SIG-M5 treated with dmso at 0.1 percent for 504 hours (cell line): ENCODE data around the gene CCNT1.
"Not testable (repeated sequence)": the region's sequence is repeated elsewhere in the genome, so short reads cannot be mapped to it uniquely, and the experiment has no call there.

Source experiments
- DNase-seq: peaks from one replicate; lab custom pipeline; 2025; ENCODE audit not compliant: unreplicated experiment; lab: John Stamatoyannopoulos, UW

CCNT1 gene

DNA sequence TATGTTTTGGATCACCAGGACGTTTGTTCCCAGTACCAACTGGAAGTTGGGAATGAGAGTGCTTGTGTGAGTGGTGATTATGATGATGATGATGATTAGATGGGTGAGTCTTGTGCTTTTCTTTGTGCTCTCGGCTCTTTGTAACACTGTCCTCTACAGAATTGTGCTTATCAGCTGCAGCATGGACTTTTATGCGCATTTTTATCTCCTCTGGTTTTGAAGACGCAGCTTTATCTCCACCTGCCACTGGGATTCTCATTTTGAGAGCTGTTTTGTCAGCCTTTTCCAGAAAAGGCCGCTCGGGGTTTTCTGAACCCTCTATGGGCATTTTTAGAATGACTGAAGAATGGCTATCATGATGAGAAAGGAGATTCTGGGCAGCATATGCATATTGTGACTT, 22.9 kb downstream of the CCNT1 start:
- DNase-seq, result no peak

DNA sequence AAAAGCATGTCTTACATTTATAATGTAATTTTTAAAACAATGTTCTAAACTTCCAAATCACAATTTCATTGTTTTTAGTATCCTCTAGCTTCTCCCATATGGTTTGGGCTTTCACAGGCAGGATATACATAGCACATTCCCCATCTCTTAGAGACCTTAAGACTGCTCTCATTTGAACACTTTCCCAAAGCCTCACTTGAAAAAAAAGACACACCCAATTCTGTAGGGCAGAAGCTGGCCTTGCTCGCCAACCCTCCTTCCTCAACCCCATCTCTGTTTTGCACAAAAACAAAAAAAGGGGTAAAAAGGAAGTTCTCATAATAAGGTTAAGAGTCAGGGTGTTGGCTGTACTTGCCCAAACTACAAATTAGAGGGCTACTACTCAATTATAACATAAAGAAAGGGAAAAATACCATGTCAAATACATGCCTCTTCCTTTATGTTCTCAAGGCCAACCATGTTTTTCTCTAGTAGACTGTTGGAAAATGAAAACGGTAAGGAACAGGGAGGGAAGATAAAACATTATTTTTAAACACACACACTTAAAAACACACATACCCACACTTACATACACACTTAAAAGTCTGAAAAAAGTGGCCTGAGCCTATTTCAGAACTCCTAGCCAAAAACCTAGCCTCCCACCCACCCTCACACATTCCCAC, 24.6 kb downstream of the CCNT1 start:
- DNase-seq, result no peak

DNA sequence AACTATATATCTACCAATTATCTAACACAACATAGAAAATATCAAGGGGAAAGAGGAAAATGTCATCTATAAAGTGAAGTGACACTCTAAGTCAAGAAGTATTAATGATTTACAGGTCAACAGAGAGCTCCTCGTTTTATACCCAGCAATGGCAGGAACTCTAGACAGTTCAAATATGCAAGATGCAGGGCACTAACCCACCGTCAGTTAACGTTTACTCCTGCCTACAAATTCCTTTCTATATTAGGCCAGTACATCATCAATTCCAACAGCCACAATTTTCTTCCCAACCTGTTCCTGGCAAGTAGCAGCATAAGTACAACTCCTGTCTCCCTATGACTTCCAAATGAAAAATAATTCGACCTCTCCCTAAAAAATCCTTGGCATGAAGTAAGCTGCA, 25.5 kb downstream of the CCNT1 start:
- no peak for DNase-seq

DNA sequence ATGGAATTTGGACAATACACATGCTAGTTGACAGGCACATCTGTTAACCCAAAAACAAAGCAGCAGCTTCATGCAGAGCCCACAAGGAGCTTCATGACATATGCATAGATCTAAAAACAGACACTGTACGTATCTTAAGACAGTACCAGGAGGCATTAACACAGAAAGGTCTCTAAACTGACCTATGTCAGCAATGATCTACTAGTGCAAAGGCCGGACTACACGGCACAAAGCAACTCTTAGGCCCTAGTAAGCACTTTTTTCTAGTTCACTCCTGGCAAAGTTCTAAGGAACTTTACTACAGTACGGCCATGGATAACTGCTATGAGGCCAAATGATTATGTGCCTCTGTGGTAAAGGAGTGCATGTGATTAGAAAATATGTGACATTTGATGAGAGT, 26.1 kb downstream of the CCNT1 start:
- no peak for DNase-seq

DNA sequence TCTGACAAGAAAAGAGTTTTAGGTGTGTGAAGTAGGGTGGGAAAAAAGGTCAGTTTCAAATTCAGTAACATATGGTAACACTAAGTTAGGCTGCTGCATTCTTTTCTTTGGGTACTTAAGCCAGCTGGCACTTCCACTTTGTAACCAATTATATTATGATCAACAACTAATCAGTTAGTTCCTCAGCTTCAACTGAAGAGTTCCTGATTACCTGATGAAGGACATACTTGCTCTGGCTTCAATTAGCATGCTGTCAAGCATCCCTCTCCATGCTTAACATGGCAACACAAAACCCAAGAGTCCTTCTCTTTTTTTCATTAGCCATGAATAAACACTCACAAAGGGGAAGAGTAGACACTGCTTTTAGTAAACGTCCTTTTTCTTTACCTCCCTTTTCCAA, 27.7 kb downstream of the CCNT1 start:
- no peak for DNase-seq

DNA sequence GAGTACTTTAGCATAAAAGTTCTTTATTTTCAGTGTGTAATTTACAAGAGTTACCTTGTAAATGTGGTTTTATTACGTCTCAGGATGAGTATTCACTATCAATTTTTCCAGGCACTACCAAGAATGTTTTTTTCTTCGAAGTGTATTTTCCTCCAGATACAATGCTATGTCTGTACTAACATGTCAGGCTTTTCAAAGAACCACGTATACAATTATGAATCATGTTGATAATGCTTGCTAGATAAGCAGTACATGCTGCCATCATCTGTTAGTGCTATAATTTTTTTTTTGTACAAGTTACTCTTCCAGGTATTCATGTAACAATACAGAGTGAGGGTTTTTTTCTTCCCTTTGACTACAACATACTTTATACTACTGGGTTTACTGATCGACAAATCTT, 28.9 kb downstream of the CCNT1 start:
- DNase-seq, result no peak

DNA sequence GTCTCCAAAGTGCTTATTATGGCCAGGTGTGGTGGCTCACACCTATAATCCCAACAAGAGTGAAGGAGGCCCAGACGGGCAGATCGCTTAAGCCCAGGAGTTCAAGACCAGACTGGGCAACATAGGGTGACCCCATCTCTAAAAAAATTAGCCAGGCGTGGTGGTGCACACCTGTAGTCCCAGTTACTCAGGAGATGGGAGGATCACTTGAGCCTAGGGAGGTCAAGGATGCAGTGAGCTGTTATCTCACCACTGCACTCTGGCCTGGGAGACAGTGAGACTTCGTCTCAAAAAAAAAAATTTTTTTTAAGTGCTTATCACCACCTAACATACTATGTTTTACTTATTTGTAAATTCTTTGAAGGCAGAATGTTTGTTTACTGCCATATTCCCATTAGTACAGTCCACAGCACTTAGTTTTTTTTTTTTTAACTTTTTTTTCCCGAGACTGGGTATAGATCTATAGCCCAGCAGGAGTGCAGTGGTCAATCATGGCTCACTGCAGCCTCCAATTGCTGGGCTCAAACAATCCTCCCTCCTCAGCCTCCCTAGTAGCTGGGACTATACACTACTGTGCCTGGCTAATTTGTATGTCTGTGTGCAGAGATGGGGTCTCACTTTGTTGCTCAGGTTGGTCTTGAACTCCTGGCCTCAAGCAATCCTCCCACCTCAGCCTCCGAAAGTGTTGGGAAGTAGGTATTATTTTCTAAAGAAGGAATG, 29.7 kb downstream of the CCNT1 start:
- no peak for DNase-seq

DNA sequence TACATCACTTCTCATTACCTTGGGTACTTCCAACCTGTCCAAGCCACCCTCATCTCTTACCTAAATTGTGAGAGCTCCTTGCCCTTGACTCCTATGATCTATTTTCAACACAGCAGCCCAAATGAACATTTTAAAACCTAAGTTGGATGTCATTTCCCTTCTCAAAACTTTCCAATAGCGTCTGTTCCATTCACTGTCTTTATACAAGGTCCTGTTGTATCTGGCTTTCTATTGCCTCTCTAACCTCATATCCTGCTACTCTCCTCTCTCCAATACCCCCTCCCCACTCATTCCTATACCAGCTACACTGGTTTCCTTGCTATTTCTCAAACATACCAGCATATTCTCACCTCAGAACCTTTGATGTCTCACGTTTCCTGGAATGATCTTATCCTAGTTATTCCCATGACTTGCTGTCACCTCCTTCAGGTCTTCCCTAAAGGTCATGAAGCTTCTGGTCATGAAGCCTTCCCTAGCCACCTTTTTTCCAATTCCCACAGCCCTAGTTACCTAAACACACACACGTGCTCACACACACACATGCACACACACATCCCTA, 30.4 kb downstream of the CCNT1 start:
- no peak for DNase-seq

DNA sequence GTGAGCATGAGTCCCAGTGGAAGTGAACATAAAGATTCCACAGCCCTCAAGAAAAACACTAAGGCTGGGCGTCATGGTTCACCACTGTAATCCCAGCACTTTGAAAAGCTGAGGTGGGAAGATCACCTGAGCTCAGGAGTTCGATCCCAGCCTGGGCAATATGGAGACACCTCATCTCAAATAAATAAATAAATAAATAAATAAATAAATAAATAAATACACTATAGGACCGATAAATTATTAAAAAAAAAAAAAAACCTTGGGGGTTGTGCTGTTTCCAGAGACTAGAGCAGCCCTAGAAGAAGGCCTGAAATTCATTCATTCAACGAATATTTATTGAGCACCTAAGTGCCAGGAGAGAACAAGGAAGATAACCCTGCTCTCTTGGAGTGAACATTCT, 33.0 kb downstream of the CCNT1 start:
- no peak for DNase-seq

DNA sequence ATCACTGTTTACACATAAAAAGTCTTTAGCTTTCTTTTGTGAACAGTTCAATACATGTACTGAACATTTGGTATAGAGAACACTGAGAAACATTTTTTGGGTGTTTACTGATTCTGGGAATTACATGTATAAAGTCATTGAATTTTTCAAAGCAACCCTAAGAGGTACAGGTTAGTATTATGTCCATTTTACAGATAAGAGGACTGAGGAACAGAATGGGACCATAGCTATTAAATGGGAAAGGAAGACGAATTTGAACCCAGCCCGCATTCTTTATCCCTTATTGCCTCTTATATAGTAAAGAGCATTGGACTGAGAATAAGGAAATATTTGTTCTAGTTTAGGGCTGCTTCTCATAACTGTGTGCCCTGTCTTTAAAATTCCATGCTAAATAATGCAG, 33.6 kb downstream of the CCNT1 start:
- DNase-seq, result no peak

DNA sequence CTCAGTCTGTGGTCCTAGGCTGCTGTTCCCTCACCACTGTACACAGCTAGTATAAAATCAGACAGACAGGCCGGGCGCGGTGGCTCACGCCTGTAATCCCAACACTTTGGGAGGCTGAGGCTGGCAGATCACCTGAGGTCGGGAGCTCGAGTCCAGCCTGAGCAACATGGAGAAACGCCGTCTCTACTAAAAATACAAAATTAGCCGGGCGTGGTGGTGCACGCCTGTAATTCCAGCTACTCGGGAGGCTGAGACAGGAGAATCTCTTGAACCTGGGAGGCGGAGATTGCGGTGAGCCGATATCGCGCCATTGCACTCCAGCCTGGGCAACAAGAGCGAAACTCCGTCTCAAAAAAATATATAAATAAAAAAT, 34.0 kb downstream of the CCNT1 start:
- not testable (repeated sequence) for DNase-seq

DNA sequence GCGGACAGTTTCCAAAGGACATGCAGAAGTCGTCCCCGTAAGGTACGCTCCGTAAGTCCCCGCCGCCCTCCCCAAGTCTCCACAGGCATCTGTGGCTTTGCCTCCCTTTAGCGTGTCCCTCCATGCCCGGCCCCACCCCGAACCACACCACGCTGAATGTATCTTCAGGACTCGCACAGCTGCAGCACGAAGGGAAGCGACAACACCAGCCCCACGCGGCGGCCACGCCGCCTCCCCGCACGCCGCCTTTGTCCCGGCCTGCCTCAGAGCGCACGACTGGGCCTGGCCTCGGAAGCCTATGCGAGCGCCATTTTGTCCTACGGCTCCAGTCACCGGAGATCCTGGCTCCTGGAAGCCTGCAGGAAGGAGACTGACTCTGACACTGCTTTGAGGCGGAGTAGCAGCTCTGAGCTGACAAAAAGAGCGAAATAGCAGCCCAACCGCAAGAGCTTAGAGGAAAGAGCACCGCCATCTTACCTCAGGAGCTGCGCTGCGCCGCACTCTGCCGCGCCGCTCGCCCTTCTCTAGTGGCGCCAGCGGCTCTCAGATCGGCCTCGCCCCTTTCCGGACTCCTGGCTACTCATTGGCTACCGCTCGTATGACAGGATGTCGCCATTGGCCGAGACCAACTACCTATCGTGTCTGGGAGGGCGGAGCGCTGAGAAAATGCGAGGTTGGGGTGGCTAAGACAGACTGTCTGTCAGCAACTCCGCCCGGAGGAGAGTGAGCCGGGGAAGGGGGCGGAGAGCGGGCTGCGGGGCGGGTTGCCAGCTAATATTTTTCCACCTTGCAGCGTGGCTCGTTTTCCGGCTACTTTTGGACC, 34.6 kb downstream of the CCNT1 start, which contains the start of gene KANSL2:
TSS of gene KANSL2 (minus strand) at position 529 of the 823 bp plus-strand sequence. CDS start 606 bp downstream, outside the sequence.
- DNase-seq, result peak; percentile 99

DNA sequence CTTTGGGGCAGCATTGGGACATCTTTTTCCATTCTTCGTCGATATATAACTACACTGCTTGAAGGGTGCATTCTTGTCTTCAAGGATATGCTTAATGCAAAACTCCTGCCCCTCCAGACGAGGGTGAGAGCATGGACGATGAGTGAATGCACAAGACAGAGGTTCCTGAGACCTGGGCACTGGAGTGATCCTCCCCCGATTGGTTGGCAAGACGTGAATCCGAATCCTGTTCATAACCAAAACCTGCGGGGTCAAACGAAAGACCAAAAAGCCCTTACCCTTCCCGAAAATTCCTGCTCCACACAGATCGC, 35.2 kb downstream of the CCNT1 start:
- DNase-seq, result peak; percentile 22

DNA sequence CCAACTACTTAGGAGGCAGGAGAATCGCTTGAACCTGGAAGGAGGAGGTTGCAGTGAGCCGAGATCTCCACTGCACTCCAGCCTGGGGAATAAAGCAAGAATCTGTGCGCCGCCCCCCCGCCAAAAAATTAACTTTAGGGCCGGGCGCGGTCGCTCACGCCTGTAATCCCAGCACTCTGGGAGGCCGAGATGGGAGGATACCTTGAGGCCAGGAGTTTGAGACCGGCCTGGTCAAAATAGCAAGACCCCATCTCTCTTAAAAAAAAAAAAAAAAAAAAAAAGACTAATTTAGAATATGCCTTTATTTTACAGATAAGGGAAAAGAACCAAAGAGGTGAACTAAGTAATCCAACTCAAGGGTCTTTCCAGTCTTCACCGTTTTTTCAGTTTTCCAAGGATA, 35.6 kb downstream of the CCNT1 start:
- DNase-seq, result no peak

DNA sequence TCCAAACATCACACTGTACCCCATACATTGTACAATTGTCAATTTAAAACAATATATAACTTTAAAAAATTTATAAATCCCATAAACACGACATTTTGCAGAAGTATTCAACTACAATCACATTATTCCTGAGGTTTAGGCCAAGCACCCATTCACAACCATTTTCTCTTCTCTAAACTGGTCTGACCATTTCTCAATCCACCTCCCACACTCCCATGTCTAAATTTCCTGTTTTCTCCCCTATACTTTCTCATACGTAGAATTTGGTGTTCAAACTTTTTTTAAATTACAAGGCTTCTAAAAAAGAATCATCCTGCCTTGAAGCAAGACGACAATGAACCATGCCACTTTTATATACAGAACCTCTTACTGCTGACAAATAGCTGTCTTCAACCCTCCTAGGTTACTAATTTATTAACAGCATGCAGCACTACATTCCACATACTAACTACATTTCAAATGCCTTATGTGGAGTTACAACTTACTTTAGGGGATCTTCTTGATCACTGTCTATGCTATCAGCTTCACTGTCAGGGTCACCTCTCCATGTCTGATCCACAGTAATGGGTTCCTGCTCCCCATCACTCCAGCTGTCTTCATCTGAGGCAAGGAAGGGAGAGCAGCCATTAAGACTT, 37.8 kb downstream of the CCNT1 start:
- DNase-seq, result peak; percentile 57

DNA sequence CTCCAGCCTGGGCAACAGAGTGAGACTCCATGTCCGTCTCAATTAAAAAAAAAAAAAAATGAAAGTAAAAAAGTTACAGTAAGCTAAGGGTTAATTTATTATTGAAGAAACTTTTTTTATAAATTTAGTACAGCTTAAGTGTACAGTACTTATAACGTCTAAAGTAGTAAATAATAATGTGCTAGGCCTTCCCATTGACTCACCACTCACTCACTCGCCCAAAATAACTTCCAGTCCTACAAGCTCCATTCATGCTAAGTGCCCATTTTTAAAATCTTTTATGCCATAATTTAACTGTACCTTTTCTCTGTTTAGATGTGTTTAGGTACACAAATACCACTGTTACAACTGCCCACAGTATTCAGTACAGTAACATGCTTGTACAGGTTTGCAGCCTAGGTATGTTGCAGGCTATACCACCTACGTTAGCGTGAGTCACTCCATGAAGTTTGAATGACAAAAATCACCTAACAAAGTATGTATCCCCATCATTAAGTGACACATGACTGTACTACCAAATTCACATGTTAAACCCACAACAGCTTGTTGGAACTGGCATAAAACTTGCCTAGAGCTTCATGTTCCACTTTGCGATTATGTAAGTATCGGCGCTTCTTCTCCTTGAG, 45.2 kb downstream of the CCNT1 start:
- DNase-seq, result no peak

DNA sequence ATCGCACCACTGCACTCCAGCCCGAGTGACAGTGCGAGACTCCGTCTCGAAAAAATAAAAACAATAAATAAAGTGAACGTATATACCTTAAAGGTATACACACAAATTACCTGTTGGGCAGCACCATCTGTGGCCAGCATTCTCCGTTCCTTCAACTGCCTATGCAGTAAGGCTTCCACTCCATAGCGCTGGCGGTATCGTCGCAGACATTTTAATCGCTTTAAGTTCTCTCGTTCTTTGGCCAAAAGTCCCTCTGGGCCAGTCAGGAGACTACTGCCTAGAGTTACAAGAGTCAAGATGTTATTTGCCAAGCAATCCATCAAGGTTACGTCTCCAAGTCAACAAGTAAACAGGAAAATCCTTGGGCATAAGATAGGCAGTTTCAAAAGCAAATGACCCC, 47.5 kb downstream of the CCNT1 start:
- DNase-seq, result no peak

DNA sequence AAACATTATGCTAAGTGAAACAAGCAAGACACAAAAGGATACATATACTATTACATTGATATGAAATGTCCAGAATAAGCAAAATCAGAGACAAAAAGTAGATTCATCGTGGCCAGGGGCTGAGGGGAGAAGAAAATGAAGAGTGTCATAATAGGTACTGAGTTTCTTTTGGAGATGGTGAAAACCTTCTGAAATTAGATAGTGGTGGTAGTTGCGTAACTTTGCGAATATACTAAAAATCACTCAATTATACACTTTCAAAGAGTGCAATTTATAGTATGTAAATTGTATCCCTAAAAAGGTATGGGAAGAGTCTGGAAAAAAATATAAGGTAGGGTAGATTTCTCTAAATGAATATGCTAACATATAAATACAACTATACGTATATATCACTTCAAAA, 56.6 kb downstream of the CCNT1 start:
- no peak for DNase-seq

DNA sequence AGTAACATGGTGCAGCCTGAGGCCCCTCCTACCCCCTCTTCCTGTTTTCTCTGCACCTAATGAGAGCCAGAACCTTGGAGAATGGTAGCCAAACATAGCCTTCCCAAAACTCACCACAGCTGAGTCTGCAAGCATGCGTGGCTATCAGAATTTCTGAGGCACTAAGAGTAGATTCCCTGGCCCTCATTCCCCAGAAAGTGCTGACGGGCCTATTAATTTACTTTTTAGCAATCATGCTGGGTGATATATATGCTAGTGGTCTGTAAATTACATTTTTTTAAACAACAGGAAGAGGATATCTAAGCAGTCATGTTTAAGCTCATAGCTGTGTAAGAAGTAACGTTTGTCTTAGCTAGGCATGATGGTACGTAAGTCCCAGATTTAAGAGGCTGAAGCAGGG, 64.8 kb downstream of the CCNT1 start:
- DNase-seq, result no peak

DNA sequence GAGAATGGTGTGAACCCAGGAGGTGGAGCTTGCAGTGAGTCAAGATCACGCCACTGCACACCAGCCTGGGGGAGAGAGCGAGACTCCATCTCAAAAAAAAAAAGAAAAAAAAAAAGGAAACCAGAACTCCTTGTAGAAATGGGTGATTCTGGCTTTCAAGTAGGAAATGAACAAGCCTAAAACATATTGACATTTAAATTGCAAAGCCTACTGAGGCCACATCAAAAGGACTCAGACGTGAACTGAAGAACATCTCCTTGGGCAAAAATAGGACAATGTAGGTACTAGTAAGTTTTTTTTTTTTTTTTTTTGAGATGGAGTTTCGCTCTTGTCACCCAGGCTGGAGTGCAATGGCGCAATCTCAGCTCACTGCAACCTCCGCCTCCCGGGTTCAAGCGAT, 71.2 kb downstream of the CCNT1 start:
- not testable (repeated sequence) for DNase-seq

DNA sequence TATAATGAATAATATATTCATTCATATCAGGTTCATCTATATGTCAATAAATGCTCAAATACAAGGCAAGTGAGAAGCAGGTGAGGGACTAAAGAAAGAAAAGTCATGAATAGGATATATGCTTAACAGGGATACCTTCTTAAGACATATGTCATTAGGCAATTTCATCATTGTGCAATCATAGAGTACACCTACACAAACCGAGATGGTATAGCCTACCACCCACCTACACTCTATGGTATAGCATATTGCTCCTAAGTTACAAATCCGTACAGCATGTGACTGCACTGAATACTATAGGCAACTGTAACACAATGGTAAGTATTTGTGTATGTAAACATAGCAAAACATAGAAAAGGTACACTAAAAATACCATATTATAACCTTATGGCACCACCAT, 73.5 kb downstream of the CCNT1 start:
- DNase-seq, result no peak
